ENCODE measurements around the gene RNFT2.

Gene RNFT2

GRCh38 chr12:116799955-116800354 is 61.8 kb downstream of the RNFT2 start:
- no peak for TF ChIP-seq CTCF (IDR thresholded peaks at IDR 0.05; ENCODE audit: low read depth, low read length)
- Histone ChIP-seq H3K4me1 (no peaks in the 10 kb centered on the region), H3K36me3 (no peaks in the 10 kb centered on the region; the same call in 1 of the 2 replicates), H3K9me3 (no peaks in the 10 kb centered on the region; the same call in 1 of the 2 replicates), H3K27me3 (no peaks in the 10 kb centered on the region), H3K4me3 (ENCODE audit: low read depth, low read length) (no peak overlapping the region)
- no peak for DNase-seq

DNA sequence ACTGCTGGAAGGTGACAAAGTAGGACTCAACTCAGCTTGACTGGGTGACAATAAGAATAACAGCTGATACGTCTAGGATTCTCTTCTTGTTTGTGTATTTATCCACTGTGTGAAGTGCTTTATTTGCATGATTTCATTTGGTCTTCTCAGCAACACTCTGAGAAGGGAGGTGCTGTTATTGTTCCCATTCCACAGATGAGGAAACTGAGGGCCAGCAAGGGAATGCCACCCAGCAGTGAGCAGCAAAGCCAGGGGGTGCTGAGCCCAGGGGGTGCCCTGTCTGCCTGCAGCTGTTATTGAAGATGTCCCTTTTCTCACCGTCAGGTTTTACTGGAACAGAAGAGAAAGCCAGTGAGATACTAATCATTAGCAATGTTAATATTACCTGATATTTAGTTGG is 62.8 kb downstream of the RNFT2 start:
- no peaks in the 10 kb centered on the region for H3K27me3 ChIP-seq
- no peak for DNase-seq
- no peaks in the 10 kb centered on the region for H3K4me1 ChIP-seq
- no peaks in the 10 kb centered on the region; the same call in 1 of the 2 replicates for H3K9me3 ChIP-seq
- no peaks in the 10 kb centered on the region; the same call in 1 of the 2 replicates for H3K36me3 ChIP-seq
- TF ChIP-seq CTCF (IDR thresholded peaks at IDR 0.05; ENCODE audit: low read depth, low read length): no peak
- H3K4me3 ChIP-seq (ENCODE audit: low read depth, low read length): no peak overlapping the region

GRCh38 chr12:116802018-116802417 is 63.9 kb downstream of the RNFT2 start:
- H3K4me3 ChIP-seq (ENCODE audit: low read depth, low read length): no peak overlapping the region
- DNase-seq: no peak
- no peaks in the 10 kb centered on the region for H3K27me3 ChIP-seq
- no peaks in the 10 kb centered on the region for H3K4me1 ChIP-seq
- no peaks in the 10 kb centered on the region; the same call in 1 of the 2 replicates for H3K36me3 ChIP-seq
- TF ChIP-seq CTCF (IDR thresholded peaks at IDR 0.05; ENCODE audit: low read depth, low read length): no peak
- no peaks in the 10 kb centered on the region; the same call in 1 of the 2 replicates for H3K9me3 ChIP-seq

GRCh38 chr12:116803013-116803736 is 65.1 kb downstream of the RNFT2 start:
- no peaks in the 10 kb centered on the region for H3K27me3 ChIP-seq
- no peak for TF ChIP-seq CTCF (IDR thresholded peaks at IDR 0.05; ENCODE audit: low read depth, low read length)
- no peaks in the 10 kb centered on the region; the same call in 1 of the 2 replicates for H3K36me3 ChIP-seq
- H3K9me3 ChIP-seq: no peaks in the 10 kb centered on the region; the same call in 1 of the 2 replicates
- no peaks in the 10 kb centered on the region for H3K4me1 ChIP-seq
- no peak for DNase-seq
- H3K4me3 ChIP-seq (ENCODE audit: low read depth, low read length): no peak overlapping the region

DNA sequence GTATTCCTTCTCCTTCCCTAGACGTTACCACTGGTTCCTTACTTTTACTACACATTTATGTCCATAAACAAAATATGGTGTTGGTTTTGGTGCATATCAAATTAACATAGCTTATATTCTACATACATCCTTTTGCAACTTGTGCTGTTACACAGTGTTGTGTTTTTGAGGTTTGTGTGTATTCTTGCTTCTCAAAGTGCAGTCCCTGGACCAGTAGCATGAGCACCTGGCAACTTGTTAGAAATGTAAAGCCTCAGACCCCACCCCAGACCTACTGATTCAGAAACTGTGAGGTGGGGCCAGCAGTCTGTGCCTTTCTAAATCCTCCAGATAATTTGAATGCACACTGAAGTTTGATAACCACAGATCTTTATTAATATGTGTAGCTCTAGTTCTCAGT is 65.9 kb downstream of the RNFT2 start:
- TF ChIP-seq CTCF (IDR thresholded peaks at IDR 0.05; ENCODE audit: low read depth, low read length): no peak
- Histone ChIP-seq H3K4me1 (no peaks in the 10 kb centered on the region), H3K9me3 (no peaks in the 10 kb centered on the region), H3K27me3 (no peaks in the 10 kb centered on the region), H3K36me3 (no peaks in the 10 kb centered on the region; the same call in 1 of the 2 replicates), H3K4me3 (ENCODE audit: low read depth, low read length) (no peak overlapping the region)
- DNase-seq: no peak

GRCh38 chr12:116806845-116807440 is 68.8 kb downstream of the RNFT2 start:
- Histone ChIP-seq H3K4me1 (no peaks in the 10 kb centered on the region), H3K9me3 (no peaks in the 10 kb centered on the region), H3K4me3 (ENCODE audit: low read depth, low read length) (no peak overlapping the region), H3K27me3 (no peaks in the 10 kb centered on the region), H3K36me3 (no peaks in the 10 kb centered on the region)
- no peak for DNase-seq
- TF ChIP-seq CTCF (IDR thresholded peaks at IDR 0.05; ENCODE audit: low read depth, low read length): no peak

Measured in BE2C (cell line).